HEK293T (cell line): Measurements from ENCODE around the gene LRRC8E.

Experiments used
- CTCF ChIA-PET: fragments of 350-600 bp; formaldehyde crosslinking; extraction: SDS; loops from one replicate; lab custom pipeline; 2021; ENCODE audit warnings: antibody characterized with exemption, inconsistent platforms; lab: Yijun Ruan, JAX
- POLR2A ChIA-PET: fragments of 350-600 bp; formaldehyde crosslinking; extraction: SDS; loops from one replicate; lab custom pipeline; 2020; ENCODE audit warnings: antibody characterized with exemption, inconsistent platforms; lab: Yijun Ruan, JAX
- DNase-seq: peaks from one replicate; pipeline ENCODE4 v3.0.0; 2012; ENCODE audit warnings: mixed read lengths; ENCODE audit errors: extremely low spot score
- ARNT ChIP-seq: fragments of 450-650 bp; IDR thresholded peaks from 2 replicates; pipeline ENCODE4 v1.6.1; 2017; ENCODE audit warnings: mild to moderate bottlenecking
- BHLHE40 ChIP-seq: fragments of 450-650 bp; IDR thresholded peaks from 2 replicates; pipeline ENCODE4 v1.6.1; 2016; ENCODE audit warnings: mild to moderate bottlenecking, moderate library complexity, borderline replicate concordance
- CTBP1 ChIP-seq: fragments of 450-650 bp; IDR thresholded peaks from 2 replicates; pipeline ENCODE4 v1.6.1; 2016; ENCODE audit warnings: borderline replicate concordance
- ELF4 ChIP-seq: fragments of 450-650 bp; IDR thresholded peaks from 2 replicates; pipeline ENCODE4 v1.6.1; 2017; ENCODE audit warnings: antibody characterized with exemption
- FOXA1 ChIP-seq: fragments of 450-650 bp; IDR thresholded peaks from 2 replicates; pipeline ENCODE4 v1.6.1; 2016; ENCODE audit warnings: mild to moderate bottlenecking
- FOXK2 ChIP-seq: fragments of 450-650 bp; IDR thresholded peaks from 2 replicates; pipeline ENCODE4 v1.6.1; 2016; ENCODE audit warnings: mild to moderate bottlenecking
- FOXM1 ChIP-seq: fragments of 450-650 bp; IDR thresholded peaks from 2 replicates; pipeline ENCODE4 v1.6.1; 2017; ENCODE audit warnings: mild to moderate bottlenecking, borderline replicate concordance
- HDGF ChIP-seq: fragments of 450-650 bp; IDR thresholded peaks from 2 replicates; pipeline ENCODE4 v1.6.1; 2017; ENCODE audit warnings: antibody characterized with exemption, borderline replicate concordance
- L3MBTL2 ChIP-seq: fragments of 450-650 bp; conservative IDR thresholded peaks from 2 replicates; pipeline ENCODE4 v1.6.1; 2016; ENCODE audit warnings: mild to moderate bottlenecking
- LEF1 ChIP-seq: fragments of 450-650 bp; IDR thresholded peaks from 2 replicates; pipeline ENCODE4 v1.6.1; 2017; ENCODE audit warnings: mild to moderate bottlenecking, borderline replicate concordance
- NFRKB ChIP-seq: fragments of 450-650 bp; IDR thresholded peaks from 2 replicates; pipeline ENCODE4 v1.6.1; 2016; ENCODE audit warnings: mild to moderate bottlenecking, moderate library complexity
- PKNOX1 ChIP-seq: fragments of 450-650 bp; IDR thresholded peaks from 2 replicates; pipeline ENCODE4 v1.6.1; 2016
- SP1 ChIP-seq: fragments of 450-650 bp; IDR thresholded peaks from 2 replicates; pipeline ENCODE4 v1.6.1; 2017
- SUZ12 ChIP-seq: fragments of 450-650 bp; IDR thresholded peaks from 2 replicates; pipeline ENCODE4 v1.6.1; 2016; ENCODE audit warnings: mild to moderate bottlenecking
- TARDBP ChIP-seq: fragments of 450-650 bp; IDR thresholded peaks from 2 replicates; pipeline ENCODE4 v1.6.1; 2016
- ZNF384 ChIP-seq: fragments of 450-650 bp; IDR thresholded peaks from 2 replicates; pipeline ENCODE4 v1.6.1; 2016

The LRRC8E gene

GRCh38 chr19:7908078-7908699 lies 19.9 kb downstream of the LRRC8E start:
- no peak for TF ChIP-seq PKNOX1
- CTCF ChIA-PET, result interaction anchor here (1.3 kb wide), 1 partner anchor 13 kb away, joined by 5 read pairs; no protein-coding TSS in a partner anchor
- POLR2A ChIA-PET, result no interaction called here
- DNase-seq, result no peak

GRCh38 chr19:7908742-7909461 lies 20.6 kb downstream of the LRRC8E start:
- TF ChIP-seq FOXM1, result no peak
- no peak for TF ChIP-seq PKNOX1
- TF ChIP-seq HDGF, result no peak
- ChIA-PET POLR2A (interaction anchor here (1.1 kb wide), 1 partner anchor 11 kb away, joined by 3 read pairs; the partner anchor contains the start of gene SNAPC2), CTCF (interaction anchor here (0.5 to 1.3 kb wide), 2 partner anchors 12 to 25 kb away, joined by 3 to 5 read pairs; no protein-coding TSS in a partner anchor)
- DNase-seq, result no peak

- POLR2A ChIA-PET, result interaction anchor here (1.1 kb wide), 1 partner anchor 10 kb away, joined by 3 read pairs; the partner anchor contains the start of gene SNAPC2
- no peak for DNase-seq
- CTCF ChIA-PET, result interaction anchor here (0.5 kb wide), 1 partner anchor 26 kb away, joined by 3 read pairs; no protein-coding TSS in a partner anchor
- TF ChIP-seq FOXA1 (no peak), ELF4 (no peak), L3MBTL2 (no peak), LEF1 (no peak), SUZ12 (no peak), CTBP1 (no peak), HDGF (no peak), NFRKB (no peak), FOXM1 (no peak), ARNT (no peak), PKNOX1 (no peak), SP1 (no peak), TARDBP (no peak)
Measured at GRCh38 chr19:7909471-7910067, 21.3 kb downstream of the LRRC8E start.

- DNase-seq, result no peak
- TF ChIP-seq SP1 (no peak), FOXA1 (no peak), ARNT (no peak), PKNOX1 (no peak), SUZ12 (no peak), NFRKB (no peak), ELF4 (no peak), CTBP1 (no peak), BHLHE40 (no peak), FOXM1 (no peak), ZNF384 (no peak), LEF1 (no peak), L3MBTL2 (no peak), HDGF (no peak), FOXK2 (no peak), TARDBP (no peak)
- POLR2A ChIA-PET, result no interaction called here
- CTCF ChIA-PET, result no interaction called here
Measured at GRCh38 chr19:7910321-7911161, 22.2 kb downstream of the LRRC8E start.

GRCh38 chr19:7911508-7912143 lies 23.3 kb downstream of the LRRC8E start:
- DNase-seq, result no peak
- no peak for TF ChIP-seq ELF4
- TF ChIP-seq PKNOX1, result no peak
- TF ChIP-seq SP1, result no peak
- TF ChIP-seq FOXA1, result no peak
- TF ChIP-seq SUZ12, result no peak
- no peak for TF ChIP-seq FOXM1
- no peak for TF ChIP-seq TARDBP
- TF ChIP-seq ARNT, result no peak
- no peak for TF ChIP-seq NFRKB
- no peak for TF ChIP-seq LEF1
- no peak for TF ChIP-seq HDGF
- TF ChIP-seq CTBP1, result no peak
- no peak for TF ChIP-seq L3MBTL2
- no peak for TF ChIP-seq FOXK2
- CTCF ChIA-PET, result no interaction called here
- POLR2A ChIA-PET, result interaction anchor here (0.8 to 1.5 kb wide), 2 partner anchors 8 kb away, joined by 4 to 7 read pairs; partner anchors contain the start of genes MAP2K7 and SNAPC2
